Measurements from ENCODE around the gene MACROD1. TPM values are rescaled to one million over a fixed set of nuclear protein-coding genes. Genes with fewer than 3 reads are reported as not detected.

The MACROD1 gene
- total RNA-seq, 1 donor from 2014 or later, result 4.1 TPM

- Mint-ChIP-seq H3K9me3 (ENCODE audit: unreplicated experiment) (no peaks in the 10 kb centered on the region), H3K4me3 (ENCODE audit: unreplicated experiment) (no peak overlapping the region), H3K27me3 (ENCODE audit: unreplicated experiment) (peaks cover 22% of the 10 kb centered on the region), H3K4me1 (ENCODE audit: unreplicated experiment) (peaks cover 19% of the 10 kb centered on the region), H3K36me3 (ENCODE audit: low read depth, unreplicated experiment) (no peaks in the 10 kb centered on the region), H3K27ac (ENCODE audit: unreplicated experiment) (no peak overlapping the region)
- TF ChIP-seq, protein P1, sequence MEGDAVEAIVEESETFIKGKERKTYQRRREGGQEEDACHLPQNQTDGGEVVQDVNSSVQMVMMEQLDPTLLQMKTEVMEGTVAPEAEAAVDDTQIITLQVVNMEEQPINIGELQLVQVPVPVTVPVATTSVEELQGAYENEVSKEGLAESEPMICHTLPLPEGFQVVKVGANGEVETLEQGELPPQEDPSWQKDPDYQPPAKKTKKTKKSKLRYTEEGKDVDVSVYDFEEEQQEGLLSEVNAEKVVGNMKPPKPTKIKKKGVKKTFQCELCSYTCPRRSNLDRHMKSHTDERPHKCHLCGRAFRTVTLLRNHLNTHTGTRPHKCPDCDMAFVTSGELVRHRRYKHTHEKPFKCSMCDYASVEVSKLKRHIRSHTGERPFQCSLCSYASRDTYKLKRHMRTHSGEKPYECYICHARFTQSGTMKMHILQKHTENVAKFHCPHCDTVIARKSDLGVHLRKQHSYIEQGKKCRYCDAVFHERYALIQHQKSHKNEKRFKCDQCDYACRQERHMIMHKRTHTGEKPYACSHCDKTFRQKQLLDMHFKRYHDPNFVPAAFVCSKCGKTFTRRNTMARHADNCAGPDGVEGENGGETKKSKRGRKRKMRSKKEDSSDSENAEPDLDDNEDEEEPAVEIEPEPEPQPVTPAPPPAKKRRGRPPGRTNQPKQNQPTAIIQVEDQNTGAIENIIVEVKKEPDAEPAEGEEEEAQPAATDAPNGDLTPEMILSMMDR (IDR thresholded peaks at IDR 0.05; ENCODE audit: unreplicated experiment), result no peak
- no peak for DNase-seq (ENCODE audit: low spot score)
Measured at GRCh38 chr11:64026575-64027205, 139.2 kb downstream of the MACROD1 start.

GRCh38 chr11:64025205-64025604 is 140.7 kb downstream of the MACROD1 start:
- Mint-ChIP-seq H3K27me3 (ENCODE audit: unreplicated experiment) (peaks cover 20% of the 10 kb centered on the region), H3K4me3 (ENCODE audit: unreplicated experiment) (no peak overlapping the region)

DNA sequence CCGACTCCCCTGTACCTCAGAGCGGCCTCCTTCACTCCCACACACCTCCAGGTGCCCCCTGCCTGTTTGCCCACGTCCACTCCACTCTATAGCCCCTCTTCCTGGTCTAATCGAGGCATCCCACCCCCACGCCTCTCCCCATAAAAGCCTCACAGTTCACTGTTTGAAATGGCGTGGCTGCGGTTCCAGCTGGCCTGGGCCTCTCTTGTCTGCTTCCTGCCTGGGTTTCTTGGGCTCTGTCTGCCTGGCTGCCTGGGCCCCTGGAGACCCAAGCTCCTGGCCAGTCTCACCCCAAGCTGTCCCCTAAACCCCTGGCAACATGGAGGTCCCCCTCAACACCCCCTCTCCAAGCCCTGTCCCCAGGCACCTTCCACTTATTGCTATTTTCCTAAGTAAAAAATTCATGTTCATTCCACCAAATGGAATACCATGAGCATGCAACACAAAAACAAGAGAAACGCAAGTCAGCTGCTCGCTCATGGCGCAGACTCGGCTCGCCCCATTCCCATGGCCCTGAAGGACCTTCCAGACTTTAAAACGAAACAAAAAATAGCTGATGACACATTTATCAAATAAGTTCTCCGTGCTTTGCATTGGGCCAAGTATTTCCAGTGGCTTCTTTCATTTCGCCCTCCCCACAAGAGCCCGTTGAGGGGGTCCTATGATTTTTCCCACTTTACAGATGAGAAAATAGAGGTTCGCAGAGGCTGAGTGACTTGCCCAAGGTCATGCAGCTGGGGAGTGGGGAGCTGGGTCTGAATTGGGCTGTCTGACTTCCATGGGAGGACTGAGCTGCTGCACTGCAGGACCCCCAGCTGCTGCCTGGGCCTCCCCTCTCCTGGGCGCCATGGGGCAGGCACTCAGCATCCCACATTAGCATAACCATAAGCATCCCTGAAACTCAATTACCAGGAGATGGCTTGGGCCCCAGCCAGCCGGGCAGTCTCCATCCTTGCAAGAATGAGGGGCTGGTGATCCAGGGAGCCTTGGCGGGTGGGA is 141.9 kb downstream of the MACROD1 start:
- peaks cover 19% of the 10 kb centered on the region for H3K4me1 Mint-ChIP-seq (ENCODE audit: unreplicated experiment)
- TF ChIP-seq, protein P1 (IDR thresholded peaks at IDR 0.05; ENCODE audit: unreplicated experiment), result no peak
- no peak for DNase-seq (ENCODE audit: low spot score)
- H3K9me3 Mint-ChIP-seq (ENCODE audit: unreplicated experiment), result no peaks in the 10 kb centered on the region
- H3K27me3 Mint-ChIP-seq (ENCODE audit: unreplicated experiment), result peaks cover 16% of the 10 kb centered on the region
- H3K27ac Mint-ChIP-seq (ENCODE audit: unreplicated experiment), result no peak overlapping the region
- H3K36me3 Mint-ChIP-seq (ENCODE audit: low read depth, unreplicated experiment), result no peaks in the 10 kb centered on the region
- H3K4me3 Mint-ChIP-seq (ENCODE audit: unreplicated experiment), result no peak overlapping the region

More at GRCh38 chr11:64025205-64025604, 140.7 kb downstream of the MACROD1 start:
- Mint-ChIP-seq H3K36me3 (ENCODE audit: low read depth, unreplicated experiment) (no peaks in the 10 kb centered on the region), H3K4me1 (ENCODE audit: unreplicated experiment) (peaks cover 19% of the 10 kb centered on the region), H3K9me3 (ENCODE audit: unreplicated experiment) (no peaks in the 10 kb centered on the region), H3K27ac (ENCODE audit: unreplicated experiment) (no peak overlapping the region)
- DNase-seq (ENCODE audit: low spot score), result no peak
- TF ChIP-seq, protein P1 (IDR thresholded peaks at IDR 0.05; ENCODE audit: unreplicated experiment), result no peak

DNA sequence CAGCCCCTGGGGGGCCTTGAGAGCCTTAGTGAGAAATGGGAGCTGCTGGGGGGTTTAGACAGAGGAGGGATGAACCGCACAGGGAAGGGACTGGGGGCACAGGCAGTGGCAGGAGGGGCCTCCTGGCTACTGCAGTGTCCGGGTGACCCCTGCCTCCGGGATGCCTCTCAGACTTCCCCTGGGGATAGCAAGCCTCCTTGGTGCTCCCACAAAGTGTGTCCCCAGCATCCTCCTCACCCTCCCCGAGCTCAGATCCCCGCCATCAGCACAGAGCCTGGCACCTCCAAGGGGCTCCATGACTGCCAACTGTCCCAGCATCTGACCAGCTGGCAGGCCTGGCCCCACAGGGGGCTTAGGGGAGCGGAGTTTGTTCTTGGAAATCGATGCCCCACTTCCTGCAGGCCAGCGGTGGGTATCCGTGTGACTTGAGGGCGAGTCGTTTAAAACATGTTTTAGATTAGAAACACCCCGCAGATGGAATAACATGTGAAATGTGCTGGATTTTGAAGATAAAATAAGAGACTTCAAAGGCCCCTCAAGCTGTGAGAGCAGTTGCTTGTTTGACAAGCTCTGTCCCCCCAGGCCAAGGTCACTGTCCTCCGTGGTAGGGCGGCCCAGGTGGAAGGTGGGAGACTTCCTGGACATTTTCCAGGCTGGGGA is 143.7 kb downstream of the MACROD1 start:
- Mint-ChIP-seq H3K4me3 (ENCODE audit: unreplicated experiment) (no peak overlapping the region), H3K9me3 (ENCODE audit: unreplicated experiment) (no peaks in the 10 kb centered on the region), H3K27me3 (ENCODE audit: unreplicated experiment) (peaks cover 10% of the 10 kb centered on the region), H3K27ac (ENCODE audit: unreplicated experiment) (no peak overlapping the region), H3K4me1 (ENCODE audit: unreplicated experiment) (peaks cover 13% of the 10 kb centered on the region), H3K36me3 (ENCODE audit: low read depth, unreplicated experiment) (no peaks in the 10 kb centered on the region)
- no peak for DNase-seq (ENCODE audit: low spot score)
- TF ChIP-seq, protein P1 (IDR thresholded peaks at IDR 0.05; ENCODE audit: unreplicated experiment), result no peak
